Glomerular visceral epithelial cell (primary cell): ENCODE measurements around the gene SALL3.

Source experiments
- DNase-seq: peaks from one replicate; pipeline ENCODE4 v3.0.0-alpha.2; 2016; ENCODE audit errors: extremely low spot score

The SALL3 gene

DNA sequence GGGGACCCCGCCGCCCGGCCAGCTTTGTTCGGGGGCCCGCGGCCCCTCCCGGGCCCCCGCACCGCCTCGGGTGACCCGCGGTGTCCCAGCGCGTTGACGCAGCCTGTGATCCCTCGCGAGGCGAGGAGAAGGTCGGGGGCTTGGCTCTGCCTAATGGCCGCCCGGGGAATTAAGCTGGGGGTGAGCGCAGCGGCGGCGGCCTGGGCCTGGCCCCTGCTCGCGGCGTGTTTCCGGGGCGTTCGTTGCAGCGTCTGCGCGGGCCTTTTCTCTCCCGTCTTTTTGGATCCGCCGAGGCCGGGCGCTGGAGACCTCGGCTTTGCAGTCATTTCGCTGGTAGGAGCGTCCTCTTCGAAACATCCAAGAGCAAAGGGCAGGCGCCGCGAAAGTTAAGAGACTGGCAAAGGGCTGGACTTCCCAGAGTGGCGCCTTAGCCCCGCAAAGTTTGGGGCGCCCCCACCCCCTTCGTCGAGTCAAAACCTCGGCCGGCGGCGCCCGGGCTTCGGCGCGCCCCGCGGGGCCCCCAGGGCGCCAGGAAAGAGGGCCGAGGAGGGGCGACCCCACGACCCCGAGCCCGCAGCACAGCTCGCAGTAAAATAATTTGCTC, 1.3 kb downstream of the SALL3 start:
- DNase-seq = no peak

DNA sequence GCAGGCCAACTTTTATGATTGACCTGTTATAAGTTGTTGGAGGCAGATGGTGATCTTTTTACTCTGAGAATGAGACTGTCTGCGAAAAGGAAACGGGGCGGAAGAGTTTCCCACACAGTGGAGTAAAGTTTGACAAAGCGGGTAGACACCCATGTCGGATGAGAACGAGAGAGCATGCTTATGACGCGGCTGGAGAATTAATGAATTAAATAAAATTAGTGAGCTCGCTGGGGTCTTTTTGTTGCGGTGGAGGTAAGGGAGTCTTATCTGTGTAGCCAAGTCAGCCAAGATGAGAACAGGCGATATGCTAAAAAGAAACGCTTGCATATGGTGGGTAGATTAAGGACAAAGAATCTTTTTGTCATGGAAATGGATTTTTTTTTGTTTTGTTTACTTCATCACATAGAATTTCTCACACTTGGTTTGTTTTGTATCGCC, 1.8 kb downstream of the SALL3 start:
- no peak for DNase-seq

DNA sequence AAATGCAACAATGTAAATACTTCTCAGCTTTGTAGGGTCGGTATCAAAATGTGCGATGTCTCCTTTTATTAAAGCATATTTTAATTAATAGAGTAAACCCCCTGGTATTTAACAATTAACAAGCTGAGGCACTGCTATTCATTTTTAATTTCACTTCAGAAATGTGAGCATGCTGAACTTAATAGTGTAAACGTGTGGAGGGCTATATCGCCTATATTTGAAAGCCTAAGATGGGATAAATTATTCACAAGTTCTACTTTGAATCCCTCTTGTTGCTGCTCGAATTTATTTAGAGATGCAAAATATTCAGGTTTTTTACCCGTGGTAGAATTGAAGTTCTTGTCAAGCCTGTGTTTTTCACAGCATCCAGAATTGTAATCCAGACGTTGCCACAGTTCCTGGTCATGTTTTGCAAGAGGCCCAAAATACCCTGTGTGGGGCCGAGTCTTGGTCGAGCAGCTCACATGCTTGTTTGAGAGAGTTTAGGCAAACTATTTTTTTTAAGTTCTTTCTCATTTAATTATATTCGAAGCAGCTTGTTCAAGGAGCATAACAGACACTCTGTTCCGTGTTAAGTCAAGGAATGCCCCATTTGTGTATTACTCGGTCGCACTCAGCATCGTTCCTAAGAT, 2.5 kb downstream of the SALL3 start:
- DNase-seq = no peak

DNA sequence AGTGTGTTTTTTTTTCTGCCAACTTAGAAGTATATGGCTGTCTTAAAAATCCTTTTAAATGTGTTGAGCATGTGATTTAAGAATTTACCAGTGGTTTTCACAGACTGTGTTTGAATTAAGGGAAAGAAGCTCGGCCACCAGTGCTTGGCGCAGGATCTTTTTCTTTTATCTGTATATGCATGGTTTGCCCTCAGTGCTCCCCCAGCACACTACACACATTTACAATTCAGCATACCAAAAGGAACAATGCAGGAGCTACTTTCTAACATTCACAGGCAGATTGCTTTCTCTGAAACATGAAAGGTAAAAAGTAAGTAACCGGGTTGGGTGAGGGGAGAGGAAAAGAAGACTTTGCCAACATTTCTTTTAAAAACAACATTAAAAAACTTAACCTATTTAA, 3.9 kb downstream of the SALL3 start:
- DNase-seq = no peak

DNA sequence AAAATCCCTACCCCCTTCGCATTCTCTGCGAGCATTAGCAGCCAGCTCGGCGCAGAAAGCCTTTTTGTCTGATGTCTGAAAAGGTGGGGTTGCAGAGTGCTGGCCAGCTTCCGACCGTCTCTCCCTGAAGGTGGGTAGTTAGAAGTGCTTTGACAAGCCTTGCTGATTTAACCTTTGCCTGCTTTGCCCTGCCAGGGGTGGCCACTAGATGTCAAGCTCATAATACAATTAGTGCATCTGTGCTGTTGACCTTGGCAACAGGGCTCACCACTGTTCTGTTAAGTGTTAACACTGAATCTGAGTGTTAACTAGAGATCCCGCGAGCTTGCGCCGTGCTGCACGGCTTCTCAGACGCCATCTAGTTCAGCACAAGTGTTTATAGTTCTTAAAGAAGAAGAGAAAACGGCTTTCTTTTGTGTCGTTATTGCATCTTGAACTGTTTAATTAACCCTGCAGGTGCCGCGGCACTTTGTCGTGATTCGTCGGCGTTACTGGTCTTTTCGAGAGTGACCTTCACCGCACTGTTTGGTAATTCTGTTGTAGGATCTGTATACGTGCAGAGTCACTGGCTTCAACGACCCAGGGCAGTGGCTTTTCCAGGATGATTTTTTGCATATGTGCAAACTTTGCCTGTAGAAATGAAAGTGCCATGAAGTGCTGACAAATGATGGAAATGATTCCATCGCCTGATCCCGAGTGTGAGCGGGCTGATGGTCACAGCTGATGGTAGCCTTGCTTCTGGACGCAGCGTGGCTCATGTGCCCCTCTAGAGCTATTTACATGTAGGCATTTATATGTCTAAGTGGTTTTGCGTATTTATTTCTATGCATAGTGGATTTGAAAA, 5.5 kb downstream of the SALL3 start:
- peak; percentile 21 for DNase-seq

DNA sequence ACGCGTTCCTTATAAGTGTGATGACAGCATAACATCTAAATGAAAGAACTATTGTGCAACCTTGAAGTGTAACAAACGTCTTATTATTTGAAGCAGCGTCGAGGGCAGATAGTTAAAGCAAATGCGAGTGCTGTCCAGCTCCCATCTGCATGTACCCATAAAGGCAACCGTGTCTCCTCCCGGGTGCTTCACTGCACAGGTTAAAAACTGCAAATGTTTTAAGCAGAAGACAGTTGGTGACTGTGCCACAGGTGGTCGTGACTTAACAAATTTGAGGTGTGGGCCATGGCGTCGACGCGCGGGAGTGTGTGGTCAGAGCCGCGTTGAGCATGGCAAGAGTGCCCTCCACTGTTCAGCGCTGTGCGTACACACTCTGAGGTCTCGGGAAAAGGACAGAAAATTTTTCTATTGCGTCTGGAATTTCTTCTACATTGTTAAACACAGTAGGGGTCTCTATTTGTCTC, 6.4 kb downstream of the SALL3 start:
- DNase-seq = no peak

DNA sequence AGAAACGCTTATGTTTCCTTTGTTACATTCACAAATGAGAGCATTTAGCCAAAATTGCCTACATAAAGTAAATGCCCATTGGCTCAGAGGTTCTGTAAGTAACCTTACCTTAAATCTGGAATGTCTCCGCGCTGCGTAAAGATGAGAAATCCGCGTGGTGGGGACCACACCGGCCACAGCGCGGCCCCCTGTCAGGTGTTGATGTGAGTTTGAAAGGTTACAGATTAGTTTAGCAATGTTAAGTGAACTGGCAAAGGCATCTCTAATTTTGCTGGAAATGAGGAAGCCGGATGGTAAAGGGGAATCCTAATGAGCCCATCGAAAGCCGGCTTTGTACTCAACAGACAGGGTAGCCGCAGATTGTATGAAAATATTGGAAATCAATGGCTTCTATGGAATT, 11.8 kb downstream of the SALL3 start:
- no peak for DNase-seq

DNA sequence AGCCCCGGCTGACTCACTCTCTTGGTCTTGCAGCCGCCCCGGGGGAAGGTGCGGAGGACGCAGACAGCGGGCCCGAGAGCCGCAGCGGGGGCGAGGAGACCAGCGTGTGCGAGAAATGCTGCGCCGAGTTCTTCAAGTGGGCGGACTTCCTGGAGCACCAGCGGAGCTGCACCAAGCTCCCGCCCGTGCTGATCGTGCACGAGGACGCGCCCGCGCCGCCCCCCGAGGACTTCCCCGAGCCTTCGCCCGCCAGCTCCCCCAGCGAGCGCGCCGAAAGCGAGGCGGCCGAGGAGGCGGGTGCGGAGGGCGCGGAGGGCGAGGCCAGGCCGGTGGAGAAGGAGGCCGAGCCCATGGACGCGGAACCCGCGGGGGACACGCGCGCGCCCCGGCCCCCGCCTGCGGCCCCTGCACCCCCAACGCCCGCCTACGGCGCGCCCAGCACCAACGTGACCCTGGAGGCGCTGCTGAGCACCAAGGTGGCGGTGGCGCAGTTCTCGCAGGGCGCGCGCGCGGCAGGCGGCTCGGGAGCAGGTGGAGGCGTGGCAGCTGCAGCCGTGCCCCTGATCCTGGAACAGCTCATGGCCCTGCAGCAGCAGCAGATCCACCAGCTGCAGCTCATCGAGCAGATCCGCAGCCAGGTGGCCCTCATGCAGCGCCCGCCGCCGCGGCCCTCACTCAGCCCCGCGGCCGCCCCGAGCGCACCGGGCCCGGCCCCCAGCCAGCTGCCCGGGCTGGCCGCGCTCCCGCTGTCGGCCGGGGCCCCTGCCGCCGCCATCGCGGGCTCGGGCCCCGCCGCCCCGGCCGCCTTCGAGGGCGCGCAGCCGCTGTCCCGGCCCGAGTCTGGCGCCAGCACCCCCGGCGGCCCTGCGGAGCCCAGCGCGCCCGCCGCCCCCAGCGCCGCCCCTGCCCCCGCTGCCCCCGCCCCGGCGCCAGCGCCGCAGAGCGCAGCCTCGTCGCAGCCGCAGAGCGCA, 12.7 kb downstream of the SALL3 start:
- no peak for DNase-seq

DNA sequence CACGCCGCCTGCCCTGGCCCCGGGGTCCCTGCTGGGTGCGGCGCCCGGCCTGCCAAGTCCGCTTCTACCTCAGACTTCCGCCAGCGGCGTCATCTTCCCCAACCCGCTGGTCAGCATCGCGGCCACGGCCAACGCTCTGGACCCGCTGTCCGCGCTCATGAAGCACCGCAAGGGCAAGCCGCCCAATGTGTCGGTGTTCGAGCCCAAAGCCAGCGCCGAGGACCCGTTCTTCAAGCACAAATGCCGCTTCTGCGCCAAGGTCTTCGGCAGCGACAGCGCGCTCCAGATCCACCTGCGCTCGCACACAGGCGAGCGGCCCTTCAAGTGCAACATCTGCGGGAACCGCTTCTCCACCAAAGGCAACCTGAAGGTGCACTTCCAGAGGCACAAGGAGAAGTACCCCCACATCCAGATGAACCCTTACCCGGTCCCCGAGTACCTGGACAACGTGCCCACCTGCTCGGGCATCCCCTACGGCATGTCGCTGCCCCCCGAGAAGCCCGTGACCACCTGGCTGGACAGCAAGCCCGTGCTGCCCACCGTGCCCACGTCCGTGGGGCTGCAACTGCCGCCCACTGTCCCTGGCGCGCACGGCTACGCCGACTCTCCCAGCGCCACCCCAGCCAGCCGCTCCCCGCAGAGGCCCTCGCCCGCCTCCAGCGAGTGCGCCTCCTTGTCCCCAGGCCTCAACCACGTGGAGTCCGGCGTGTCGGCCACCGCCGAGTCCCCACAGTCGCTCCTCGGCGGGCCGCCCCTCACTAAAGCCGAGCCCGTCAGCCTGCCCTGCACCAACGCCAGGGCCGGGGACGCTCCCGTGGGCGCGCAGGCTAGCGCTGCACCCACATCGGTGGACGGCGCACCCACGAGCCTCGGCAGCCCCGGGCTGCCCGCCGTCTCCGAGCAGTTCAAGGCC, 13.7 kb downstream of the SALL3 start:
- no peak for DNase-seq

DNA sequence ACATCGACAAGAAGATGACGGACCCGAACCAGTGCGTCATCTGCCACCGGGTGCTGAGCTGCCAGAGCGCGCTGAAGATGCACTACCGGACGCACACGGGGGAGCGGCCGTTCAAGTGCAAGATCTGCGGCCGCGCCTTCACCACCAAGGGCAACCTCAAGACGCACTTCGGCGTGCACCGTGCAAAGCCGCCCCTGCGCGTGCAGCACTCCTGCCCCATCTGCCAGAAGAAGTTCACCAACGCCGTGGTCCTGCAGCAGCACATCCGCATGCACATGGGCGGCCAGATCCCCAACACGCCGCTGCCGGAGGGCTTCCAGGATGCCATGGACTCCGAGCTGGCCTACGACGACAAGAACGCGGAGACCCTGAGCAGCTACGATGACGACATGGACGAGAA, 14.4 kb downstream of the SALL3 start:
- no peak for DNase-seq

DNA sequence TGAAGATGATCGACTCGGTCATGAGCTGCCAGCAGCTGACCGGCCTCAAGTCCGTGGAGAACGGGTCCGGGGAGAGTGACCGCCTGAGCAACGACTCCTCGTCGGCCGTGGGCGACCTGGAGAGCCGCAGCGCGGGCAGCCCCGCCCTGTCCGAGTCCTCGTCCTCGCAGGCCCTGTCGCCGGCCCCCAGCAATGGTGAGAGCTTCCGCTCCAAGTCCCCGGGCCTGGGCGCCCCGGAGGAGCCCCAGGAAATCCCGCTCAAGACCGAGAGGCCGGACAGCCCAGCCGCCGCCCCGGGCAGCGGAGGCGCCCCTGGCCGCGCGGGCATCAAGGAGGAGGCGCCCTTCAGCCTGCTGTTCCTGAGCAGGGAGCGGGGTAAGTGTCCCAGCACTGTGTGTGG, 14.9 kb downstream of the SALL3 start:
- no peak for DNase-seq

DNA sequence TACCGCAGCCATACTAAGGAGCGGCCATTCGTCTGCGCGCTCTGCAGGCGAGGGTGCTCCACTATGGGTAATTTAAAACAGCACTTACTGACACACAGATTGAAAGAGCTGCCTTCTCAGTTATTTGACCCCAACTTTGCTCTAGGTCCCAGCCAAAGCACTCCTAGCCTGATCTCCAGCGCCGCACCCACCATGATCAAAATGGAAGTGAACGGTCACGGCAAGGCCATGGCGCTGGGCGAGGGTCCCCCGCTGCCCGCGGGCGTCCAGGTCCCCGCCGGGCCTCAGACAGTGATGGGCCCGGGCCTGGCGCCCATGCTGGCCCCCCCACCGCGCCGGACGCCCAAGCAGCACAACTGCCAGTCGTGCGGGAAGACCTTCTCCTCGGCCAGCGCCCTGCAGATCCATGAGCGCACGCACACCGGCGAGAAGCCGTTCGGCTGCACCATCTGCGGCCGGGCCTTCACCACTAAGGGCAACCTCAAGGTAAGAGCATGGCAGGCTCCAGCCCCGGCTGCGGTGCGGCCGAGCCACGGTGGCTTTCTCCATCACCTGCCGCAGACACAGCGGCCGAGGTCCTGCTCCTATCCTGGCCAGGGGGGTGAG, 15.5 kb downstream of the SALL3 start:
- no peak for DNase-seq

DNA sequence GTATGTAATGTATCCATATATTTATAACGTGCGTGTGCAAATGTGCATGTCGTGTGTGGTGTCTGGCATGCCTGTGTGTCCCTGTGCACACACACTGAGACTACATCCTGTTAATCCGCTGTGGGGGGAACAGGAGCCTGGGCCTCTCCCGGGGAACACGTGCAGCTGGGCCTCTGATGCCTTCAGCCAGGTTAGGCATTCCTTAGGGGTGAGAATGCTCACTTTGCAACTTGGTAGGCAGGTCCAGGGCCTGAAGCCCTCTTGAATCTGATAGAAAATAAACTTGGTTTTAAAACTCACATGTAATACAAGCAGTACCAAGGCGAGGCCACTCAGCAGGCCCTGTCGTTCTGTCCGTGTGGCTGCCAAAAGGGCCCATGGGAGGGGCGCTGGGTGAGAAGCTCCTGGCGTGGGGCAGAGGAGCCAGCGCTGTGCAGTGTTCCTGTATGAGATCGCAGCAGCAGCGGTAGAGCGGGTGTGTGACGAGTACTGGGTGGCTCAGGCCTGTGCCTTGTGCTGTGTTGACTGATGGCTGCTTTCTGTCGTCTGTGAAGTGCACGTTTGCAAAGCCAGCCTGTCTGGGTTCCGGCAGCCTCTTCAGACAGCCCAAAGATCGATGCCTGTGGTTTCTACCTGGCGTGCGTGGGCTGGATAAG, 16.2 kb downstream of the SALL3 start:
- DNase-seq = no peak

DNA sequence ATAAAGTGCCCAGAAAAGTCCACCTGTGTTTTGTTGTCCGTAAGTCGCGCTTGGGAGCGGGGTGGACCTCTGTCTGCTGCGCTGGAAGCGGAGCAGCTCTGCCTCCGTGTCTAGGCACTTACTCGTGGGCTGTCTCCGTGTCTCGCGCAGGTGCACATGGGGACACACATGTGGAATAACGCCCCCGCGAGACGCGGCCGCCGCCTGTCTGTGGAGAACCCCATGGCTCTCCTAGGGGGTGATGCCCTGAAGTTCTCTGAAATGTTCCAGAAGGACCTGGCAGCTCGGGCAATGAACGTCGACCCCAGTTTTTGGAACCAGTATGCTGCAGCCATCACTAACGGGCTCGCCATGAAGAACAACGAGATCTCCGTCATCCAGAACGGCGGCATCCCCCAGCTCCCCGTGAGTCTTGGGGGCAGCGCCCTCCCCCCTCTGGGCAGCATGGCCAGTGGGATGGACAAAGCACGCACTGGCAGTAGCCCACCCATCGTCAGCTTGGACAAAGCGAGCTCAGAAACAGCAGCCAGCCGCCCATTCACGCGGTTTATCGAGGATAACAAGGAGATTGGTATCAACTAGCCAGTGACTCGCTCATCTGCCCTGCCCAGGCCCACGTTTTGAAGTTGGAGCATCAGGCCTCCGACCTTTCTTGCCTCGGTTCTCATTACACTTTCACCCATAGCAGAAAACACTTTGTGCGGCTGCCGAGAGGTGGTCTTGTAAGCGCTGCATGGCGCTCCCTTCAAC, 17.3 kb downstream of the SALL3 start:
- no peak for DNase-seq

DNA sequence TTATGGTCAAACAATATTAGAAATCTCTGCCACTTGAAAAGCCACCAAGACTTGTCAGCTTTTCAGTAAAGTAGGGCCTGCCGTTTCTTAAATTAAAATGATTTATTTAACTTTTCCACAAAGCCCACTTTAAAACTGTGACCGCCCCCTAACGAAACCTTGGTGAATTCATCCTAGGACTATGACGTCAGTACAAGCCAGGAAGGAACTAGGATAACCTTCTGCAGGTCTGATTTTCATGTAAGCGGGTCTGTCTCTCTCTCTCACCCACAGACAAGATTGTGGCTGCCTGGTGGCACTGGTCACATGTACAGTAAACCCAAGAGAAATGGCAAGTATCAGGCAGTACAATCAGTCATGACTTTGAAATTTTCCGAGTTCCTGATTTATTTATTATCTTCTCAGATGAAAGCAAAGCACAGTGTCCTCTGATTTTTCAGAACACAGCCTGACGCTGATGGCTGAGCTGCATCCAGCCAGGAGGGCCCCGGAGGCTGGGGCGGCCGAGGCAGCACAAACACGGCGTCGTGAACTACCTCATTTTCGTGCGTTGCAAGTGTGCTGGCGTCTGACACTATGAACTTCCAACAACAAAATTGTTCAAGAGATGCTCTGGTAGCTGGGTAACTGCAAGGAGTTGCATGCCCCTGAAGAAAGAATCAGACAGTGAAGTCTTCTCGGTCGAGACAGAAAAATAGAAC, 18.9 kb downstream of the SALL3 start:
- DNase-seq = no peak

DNA sequence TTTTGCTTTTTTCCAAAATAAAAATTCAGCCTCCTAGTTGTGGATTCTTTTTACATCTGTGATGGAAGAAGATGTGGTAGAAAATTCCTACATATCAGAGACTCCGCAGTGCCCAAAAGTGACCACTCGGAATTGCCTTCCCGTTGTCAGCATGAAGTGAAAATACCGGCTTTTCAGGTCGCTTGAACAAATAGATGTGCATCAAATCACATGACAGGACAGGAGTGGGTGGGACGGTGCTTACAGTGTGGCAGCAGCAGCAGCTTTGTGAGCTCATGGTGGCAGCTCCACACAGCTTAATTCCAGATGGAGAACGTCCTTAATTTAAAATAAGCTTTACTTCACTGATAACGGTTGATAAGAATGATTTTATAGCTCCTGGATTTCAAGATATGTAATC, 20.3 kb downstream of the SALL3 start:
- DNase-seq = no peak

DNA sequence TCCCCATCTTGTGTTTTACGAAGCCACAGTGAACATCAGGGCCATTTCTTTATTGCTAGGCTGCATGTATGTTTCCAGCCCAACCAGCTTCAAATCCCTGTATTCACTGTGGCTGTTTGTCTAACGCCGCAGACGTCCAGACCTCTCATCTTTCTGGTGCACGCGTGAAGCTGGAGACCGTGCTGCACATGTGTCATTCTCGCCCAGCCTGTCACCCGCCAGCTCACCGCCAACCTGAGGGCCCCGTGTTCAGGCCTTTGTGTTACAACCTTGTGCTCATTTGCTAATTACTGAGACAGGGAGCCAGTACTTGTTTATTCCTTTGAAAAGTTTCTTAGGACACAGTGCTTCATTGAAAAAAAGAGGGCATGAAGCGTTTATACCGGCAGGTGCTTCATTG, 21.4 kb downstream of the SALL3 start:
- DNase-seq = no peak

DNA sequence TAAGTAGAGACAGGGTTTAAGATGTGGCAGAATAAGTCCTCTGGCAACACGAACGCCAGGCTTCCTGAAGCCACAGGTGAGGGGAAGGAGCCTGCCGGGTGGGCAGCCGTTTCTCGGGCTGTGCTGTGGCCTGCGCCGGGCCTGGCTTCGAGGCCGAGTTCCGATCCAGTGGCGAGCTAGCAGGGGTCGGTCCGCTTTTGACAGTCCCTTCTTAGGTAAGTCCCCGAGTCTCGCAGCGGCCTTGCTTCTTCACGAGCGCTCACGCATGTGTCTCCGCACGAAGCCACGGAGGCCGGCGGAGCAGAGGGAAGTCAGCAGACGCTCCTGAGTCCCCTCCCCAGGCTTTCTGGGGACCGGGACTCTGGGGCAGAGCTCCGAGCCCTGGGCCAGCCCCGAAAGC, 26.0 kb downstream of the SALL3 start:
- no peak for DNase-seq
